NB4 (cell line): ENCODE data around the gene DOCK8.

Experiments used
- DNase-seq: peaks from one replicate; pipeline ENCODE4 v3.0.0; 2010; ENCODE audit warnings: low read depth
- H3K4me3 ChIP-seq: one replicate; pipeline ENCODE4 v1.5.1; 2011; ENCODE audit warnings: mild to moderate bottlenecking, low read depth, low read length, moderate library complexity
- CTCF ChIP-seq: IDR thresholded peaks from one replicate; pipeline ENCODE4 v1.5.1; 2012; ENCODE audit warnings: low read depth, low read length
- MAX ChIP-seq: IDR thresholded peaks from 2 replicates; pipeline ENCODE4 v1.6.1; 2011; ENCODE audit warnings: low read depth, low read length
- MYC ChIP-seq: IDR thresholded peaks from 2 replicates; pipeline ENCODE4 v1.6.1; 2011; ENCODE audit warnings: low read depth, low read length
- POLR2A ChIP-seq: IDR thresholded peaks from 2 replicates; pipeline ENCODE4 v1.6.1; 2011; ENCODE audit warnings: mild to moderate bottlenecking; ENCODE audit not compliant: insufficient read length; ENCODE audit errors: extremely low read depth

Gene DOCK8

GRCh38 chr9:211557-211956 is 3.1 kb upstream of the DOCK8 start:
- peak; percentile 15 for DNase-seq
- no peak for TF ChIP-seq MAX
- no peak for TF ChIP-seq CTCF
- TF ChIP-seq POLR2A: no peak
- TF ChIP-seq MYC: no peak
- H3K4me3 ChIP-seq: no peak overlapping the region

- TF ChIP-seq CTCF: no peak
- TF ChIP-seq MAX: no peak
- TF ChIP-seq POLR2A: no peak
- TF ChIP-seq MYC: no peak
- H3K4me3 ChIP-seq: no peak overlapping the region
- DNase-seq: peak; percentile 9
Observed at GRCh38 chr9:212297-212696, 2.4 kb upstream of the DOCK8 start.

- H3K4me3 ChIP-seq: peak overlapping the region; percentile 62
- DNase-seq: peak; percentile 23
Observed at GRCh38 chr9:213901-214300, 764 bp upstream of the DOCK8 start.

GRCh38 chr9:214351-214647 is 366 bp upstream of the DOCK8 start:
- H3K4me3 ChIP-seq: peak overlapping the region; percentile 62
- no peak for DNase-seq
- TF ChIP-seq CTCF (no peak), MAX (no peak), POLR2A (no peak), MYC (no peak)

GRCh38 chr9:215631-216155 is 1.0 kb downstream of the DOCK8 start:
- H3K4me3 ChIP-seq: peak overlapping the region; percentile 77
- TF ChIP-seq POLR2A (no peak), CTCF (no peak), MYC (no peak), MAX (no peak)
- peak; percentile 41 for DNase-seq

GRCh38 chr9:216866-217265 is 2.2 kb downstream of the DOCK8 start:
- no peak for DNase-seq
- TF ChIP-seq POLR2A (no peak), CTCF (no peak), MYC (no peak), MAX (no peak)
- H3K4me3 ChIP-seq: peak overlapping the region; percentile 2
